B cell (primary cell): ENCODE measurements around the gene NGEF. TPM values are rescaled to one million over a fixed set of nuclear protein-coding genes. Genes with fewer than 3 reads are reported as not detected.
A peak's percentile ranks its signal among the peaks of the same experiment; 100 is the strongest.

Experiments
- ATAC-seq: fragments of 200-7000 bp; cut with Tn5 transposase; one replicate; pipeline ENCODE4 v1.10.0; 2021; ENCODE audit warnings: low read depth, mild to moderate bottlenecking, moderate number of reproducible peaks, moderate library complexity
- CTCF ChIA-PET: fragments of 350-600 bp; sonication (Branson Sonifier 250); formaldehyde crosslinking; loops from one replicate; lab custom pipeline; 2021; ENCODE audit warnings: antibody characterized with exemption, inconsistent platforms; lab: Charles Lee
- POLR2A ChIA-PET: fragments of 350-600 bp; sonication (Branson Sonifier 250); formaldehyde crosslinking; loops from one replicate; lab custom pipeline; 2021; ENCODE audit warnings: antibody characterized with exemption; lab: Charles Lee
- DNase-seq: peaks from one replicate; pipeline ENCODE4 v3.0.0; 2013
- H2AFZ ChIP-seq: 2 replicates; pipeline ENCODE4 v1.6.1; 2012; ENCODE audit warnings: mild to moderate bottlenecking, low read depth, low read length; ENCODE audit not compliant: insufficient read depth, poor library complexity, severe bottlenecking
- H3K27ac ChIP-seq, 2 donors: 1 replicate in 1 of 2; 2 replicates in 1 of 2; pipeline ENCODE4 v1.5.1; 2012 to 2013; ENCODE audit warnings: low read length in 2 of 2, mild to moderate bottlenecking in 2 of 2, moderate library complexity in 1 of 2
- H3K27me3 ChIP-seq, 4 experiments: fragments of 200-600 bp in 1 of 4; sonication (generic) in 1 of 4; replicated peaks in 1 of 4; 1 replicate in 2 of 4; 2 replicates in 2 of 4; pipeline versions ENCODE4 v1.6.1 to v1.7.0; 2013 to 2016; ENCODE audit warnings: low read length in 3 of 4, mild to moderate bottlenecking in 2 of 4, mixed read lengths in 1 of 4, moderate library complexity in 1 of 4; ENCODE audit not compliant: insufficient read depth in 4 of 4, control insufficient read depth in 3 of 4; ENCODE audit errors: control extremely low read depth in 1 of 4
- H3K36me3 ChIP-seq, 2 experiments: replicated peaks in 1 of 2; 1 replicate in 1 of 2; 2 replicates in 1 of 2; pipeline versions ENCODE4 v1.6.1 to v1.7.1; 2013; ENCODE audit warnings: low read length in 1 of 2; ENCODE audit not compliant: insufficient read depth in 2 of 2, control insufficient read depth in 1 of 2; ENCODE audit errors: control extremely low read depth in 1 of 2, extremely low read depth in 1 of 2
- H3K4me1 ChIP-seq, 2 donors: fragments of 200-600 bp in 1 of 2; sonication (generic) in 1 of 2; 1 replicate in 1 of 2; 2 replicates in 1 of 2; pipeline versions ENCODE4 v1.5.1 to v1.6.1; 2013 to 2017; ENCODE audit warnings: low read length in 2 of 2; ENCODE audit not compliant: control insufficient read depth in 2 of 2, insufficient read depth in 2 of 2
- H3K4me2 ChIP-seq: replicated peaks from 2 replicates; pipeline ENCODE3; 2012; ENCODE audit warnings: mild to moderate bottlenecking, low read depth, low read length; ENCODE audit not compliant: poor library complexity, severe bottlenecking
- H3K4me3 ChIP-seq, 5 experiments: fragments of 200-600 bp in 1 of 5; sonication (generic) in 1 of 5; 1 replicate in 3 of 5; 2 replicates in 2 of 5; pipeline versions ENCODE4 v1.5.1 to v1.7.0; 2011 to 2016; ENCODE audit warnings: low read length in 4 of 5, mild to moderate bottlenecking in 4 of 5, low read depth in 2 of 5, control low read depth in 1 of 5, moderate library complexity in 1 of 5; ENCODE audit not compliant: insufficient read depth in 1 of 5; ENCODE audit errors: control extremely low read depth in 1 of 5, extremely low read depth in 1 of 5
- H3K79me2 ChIP-seq: fragments of 200-600 bp; sonication (generic); one replicate; pipeline ENCODE4 v1.6.0; 2016; ENCODE audit warnings: low read length; ENCODE audit not compliant: control insufficient read depth, insufficient read depth
- H3K9ac ChIP-seq: fragments of 200-600 bp; sonication (generic); 2 replicates; pipeline ENCODE4 v1.6.1; 2017; ENCODE audit warnings: mild to moderate bottlenecking, low read length, moderate library complexity
- H3K9me3 ChIP-seq, 3 donors: one replicate each; pipeline versions ENCODE4 v1.6.1 to v1.7.1; 2013; ENCODE audit warnings: low read length in 2 of 3; ENCODE audit not compliant: control insufficient read depth in 2 of 3, insufficient read depth in 1 of 3; ENCODE audit errors: control extremely low read depth in 1 of 3
- H4K20me1 ChIP-seq: 2 replicates; pipeline ENCODE4 v1.6.0; 2012; ENCODE audit warnings: mild to moderate bottlenecking, low read length; ENCODE audit not compliant: insufficient read depth, control insufficient read depth, poor library complexity, severe bottlenecking
- H3K27ac Mint-ChIP-seq: one replicate; pipeline ENCODE4 v1.8.0; 2021; ENCODE audit warnings: mixed read lengths
- H3K27me3 Mint-ChIP-seq: one replicate; pipeline ENCODE4 v1.8.0; 2021; ENCODE audit warnings: mixed read lengths
- H3K4me1 Mint-ChIP-seq: one replicate; pipeline ENCODE4 v1.8.0; 2021; ENCODE audit warnings: mixed read lengths
- H3K4me3 Mint-ChIP-seq: one replicate; pipeline ENCODE4 v1.8.0; 2021; ENCODE audit warnings: mixed read lengths
- H3K9me3 Mint-ChIP-seq: one replicate; pipeline ENCODE4 v1.8.0; 2022; ENCODE audit warnings: mixed read lengths; ENCODE audit not compliant: insufficient read depth
- CTCF ChIP-seq: fragments of 200-600 bp; IDR thresholded peaks from one replicate; pipeline ENCODE4 v1.8.0; 2022; ENCODE audit warnings: antibody characterized with exemption, mild to moderate bottlenecking
- EZH2 ChIP-seq: IDR thresholded peaks from 2 replicates; pipeline ENCODE4 v1.6.1; 2012; ENCODE audit warnings: borderline replicate concordance, low read depth, mild to moderate bottlenecking, moderate library complexity, low read length; ENCODE audit not compliant: insufficient read depth, poor library complexity, severe bottlenecking
- WGBS: methylation state at CpG from one replicate; pipeline ENCODE4 v1.1.5; 2013; ENCODE audit warnings: missing lambda C conversion rate; ENCODE audit not compliant: insufficient coverage; 5-methylcytosine and 5-hydroxymethylcytosine counted together
- intact Hi-C: fragments of 100-400 bp; cut with micrococcal nuclease; formaldehyde crosslinking; loops from one replicate; pipeline ENCODE4 v1.10.0; 2022
- polyA plus RNA-seq: library from polyadenylated mRNA; depleted of rRNA; stranded (reverse); fragments of >200 nt; gene quantifications from 2 replicates; pipeline ENCODE4 v1.2.3, GENCODE V29; 2012
- total RNA-seq, 2 donors: library from RNA; stranded (reverse); fragments of 120-200 nt in 1 of 2; gene quantifications; 1 replicate in 1 of 2; 2 replicates in 1 of 2; pipeline versions ENCODE4 v1.2.3 to v1.2.4, GENCODE V29; 2013 to 2022

Gene NGEF
- total and polyA plus RNA-seq, 2 donors (not counting 1 experiment from before 2014, with no cell fraction given): not detected

GRCh38 chr2:233059797-233060500 lies 46.9 kb upstream of the NGEF start, which contains the start of gene INPP5D:
INPP5D (plus strand) TSS chr2:233060342; CDS start chr2:233060479, 137 bp downstream.
- Mint-ChIP-seq H3K27me3 (no peaks in the 10 kb centered on the region), H3K4me3 (peak within 1 kb of the TSS; percentile 76), H3K9me3 (no peaks in the 10 kb centered on the region), H3K4me1 (peaks cover 41% of the 10 kb centered on the region), H3K27ac (peak within 1 kb of the TSS; percentile 87)
- Histone ChIP-seq H3K4me1 (peaks cover 35 to 49% of the 10 kb centered on the region in 2 donors), H3K9me3 (peaks cover 0 to 3% (median 0%) of the 10 kb centered on the region in 3 donors), H3K4me3 (peak within 1 kb of the TSS; percentile 91 to 99 (median 98)), H3K36me3 (peaks cover 0 to 31% of the 10 kb centered on the region in 2 experiments), H3K27me3 (no peaks in the 10 kb centered on the region), H3K79me2 (peaks cover 68% of the 10 kb centered on the region), H3K9ac (peak within 1 kb of the TSS; percentile 97), H3K4me2 (peak within 1 kb of the TSS; percentile 80), H4K20me1 (peaks cover 44% of the 10 kb centered on the region), H3K27ac (peak within 1 kb of the TSS; percentile 90 to 95), H2AFZ (peak within 1 kb of the TSS; percentile 82)
- DNase-seq (peak; percentile 92), ATAC-seq (peak; percentile 58)
- under 1% methylated on average over 20 of the region's 26 CpGs for WGBS
- ChIA-PET POLR2A (interaction anchor here (0.5 to 4.8 kb wide), 21 partner anchors 10 to 290 kb away, joined by 3 to 112 read pairs (median 6); partner anchors contain the start of gene ATG16L1), CTCF (interaction anchor here (0.8 to 5.4 kb wide), 21 partner anchors 10 to 344 kb away, joined by 3 to 70 read pairs (median 8); partner anchors contain the start of gene ATG16L1)
- TF ChIP-seq EZH2: no peak
- no peak for TF ChIP-seq CTCF
- intact Hi-C loops: loop anchor here (1.0 to 5.0 kb wide), 6 partner anchors 22 to 363 kb away; partner anchors contain the start of genes ATG16L1 and GIGYF2

GRCh38 chr2:233059547-233059796 lies 46.4 kb upstream of the NGEF start:
- H3K4me1 Mint-ChIP-seq: peaks cover 37% of the 10 kb centered on the region
- Histone ChIP-seq H3K36me3 (peaks cover 0 to 26% of the 10 kb centered on the region in 2 experiments), H3K4me2 (peak overlapping the region; percentile 80), H3K27me3 (no peaks in the 10 kb centered on the region), H4K20me1 (peaks cover 39% of the 10 kb centered on the region), H2AFZ (peak overlapping the region; percentile 82), H3K4me1 (peaks cover 31 to 45% of the 10 kb centered on the region in 2 donors), H3K27ac (peak overlapping the region; percentile 90 to 95), H3K4me3 (peak overlapping the region in 4 of 5 experiments; percentile 91 to 99 (median 96)), H3K9me3 (peaks cover 0 to 3% (median 0%) of the 10 kb centered on the region in 3 donors), H3K9ac (peak overlapping the region; percentile 97), H3K79me2 (peaks cover 68% of the 10 kb centered on the region)
- DNase-seq: no peak
- H3K27ac Mint-ChIP-seq: peak overlapping the region; percentile 87
- peak overlapping the region; percentile 76 for H3K4me3 Mint-ChIP-seq
- H3K9me3 Mint-ChIP-seq: no peaks in the 10 kb centered on the region
- CTCF ChIA-PET: interaction anchor here (0.9 to 5.4 kb wide), 15 partner anchors 9 to 206 kb away, joined by 3 to 70 read pairs (median 18); partner anchors contain the start of gene ATG16L1
- POLR2A ChIA-PET: interaction anchor here (0.5 to 4.8 kb wide), 10 partner anchors 11 to 290 kb away, joined by 4 to 112 read pairs (median 16); no protein-coding TSS in a partner anchor
- no peaks in the 10 kb centered on the region for H3K27me3 Mint-ChIP-seq
- intact Hi-C loops: no loop called here
- 25% methylated on average over 5 of the region's 7 CpGs for WGBS
- no peak for ATAC-seq
- TF ChIP-seq CTCF (no peak), EZH2 (no peak)
